Measurements from ENCODE around the gene TIMP2.

TIMP2 gene

GRCh38 chr17:78803186-78803845 lies 121.9 kb downstream of the TIMP2 start:
- no peaks in the 10 kb centered on the region for H4K20me1 ChIP-seq (ENCODE audit: insufficient read depth)
- no peaks in the 10 kb centered on the region for H3K27me3 ChIP-seq (ENCODE audit: insufficient read depth, low read depth)
- H3K79me2 ChIP-seq (ENCODE audit: insufficient read depth, low read depth): no peaks in the 10 kb centered on the region; the same call in 1 of the 2 replicates
- H3K4me3 ChIP-seq (IDR thresholded peaks at IDR 0.05; ENCODE audit: insufficient read depth, low read depth, low read length): no peak overlapping the region
- H3K9ac ChIP-seq: no peak overlapping the region
- no peak overlapping the region for H3K4me2 ChIP-seq
- H3K27ac ChIP-seq: no peak overlapping the region
- no peak overlapping the region for H2AFZ ChIP-seq (ENCODE audit: low read depth)
- peaks cover 20% of the 10 kb centered on the region for H3K36me3 ChIP-seq (ENCODE audit: insufficient read depth)
- no peaks in the 10 kb centered on the region for H3K4me1 ChIP-seq (ENCODE audit: low read depth, poor library complexity, severe bottlenecking)
- TF ChIP-seq CTCF (conservative IDR thresholded peaks at IDR 0.05; ENCODE audit: low read depth, low read length): no peak

Data from KMS-11 (cell line).